ENCODE data around the gene CDIPT.

DNA sequence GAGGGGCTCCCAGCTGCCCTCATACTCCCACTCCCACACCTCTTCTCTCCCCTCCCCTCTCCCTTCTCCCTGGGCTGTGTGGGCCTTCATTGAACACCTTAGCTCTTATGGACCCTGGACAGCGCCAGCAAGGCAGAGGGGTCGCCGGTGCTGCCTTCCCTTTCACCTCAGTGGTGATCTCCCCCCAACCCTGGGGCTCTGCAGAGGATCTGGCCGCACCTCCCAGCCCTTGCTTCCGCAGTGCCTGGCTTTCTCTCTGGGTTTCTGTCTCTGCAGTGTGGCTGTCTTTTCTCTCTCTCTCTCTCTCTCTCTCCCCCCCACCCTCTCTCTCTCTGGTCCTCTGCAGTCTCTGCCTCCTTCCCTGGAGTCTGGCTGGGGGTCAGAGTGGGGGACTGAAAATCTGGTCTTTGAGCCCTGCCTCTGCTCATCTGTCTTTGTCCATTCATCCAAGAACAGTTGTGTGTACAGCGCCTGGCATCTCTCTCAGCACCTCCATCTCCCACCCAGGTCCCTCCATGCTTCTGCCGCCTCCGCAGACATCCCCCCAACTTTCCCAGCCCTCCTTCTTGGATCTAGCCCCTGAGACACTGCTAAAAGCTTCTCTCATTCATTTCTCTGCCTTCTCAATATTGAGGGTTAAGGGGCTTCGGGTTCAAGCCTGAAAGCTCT is 35.2 kb upstream of the CDIPT start:
- TF ChIP-seq, protein P1, sequence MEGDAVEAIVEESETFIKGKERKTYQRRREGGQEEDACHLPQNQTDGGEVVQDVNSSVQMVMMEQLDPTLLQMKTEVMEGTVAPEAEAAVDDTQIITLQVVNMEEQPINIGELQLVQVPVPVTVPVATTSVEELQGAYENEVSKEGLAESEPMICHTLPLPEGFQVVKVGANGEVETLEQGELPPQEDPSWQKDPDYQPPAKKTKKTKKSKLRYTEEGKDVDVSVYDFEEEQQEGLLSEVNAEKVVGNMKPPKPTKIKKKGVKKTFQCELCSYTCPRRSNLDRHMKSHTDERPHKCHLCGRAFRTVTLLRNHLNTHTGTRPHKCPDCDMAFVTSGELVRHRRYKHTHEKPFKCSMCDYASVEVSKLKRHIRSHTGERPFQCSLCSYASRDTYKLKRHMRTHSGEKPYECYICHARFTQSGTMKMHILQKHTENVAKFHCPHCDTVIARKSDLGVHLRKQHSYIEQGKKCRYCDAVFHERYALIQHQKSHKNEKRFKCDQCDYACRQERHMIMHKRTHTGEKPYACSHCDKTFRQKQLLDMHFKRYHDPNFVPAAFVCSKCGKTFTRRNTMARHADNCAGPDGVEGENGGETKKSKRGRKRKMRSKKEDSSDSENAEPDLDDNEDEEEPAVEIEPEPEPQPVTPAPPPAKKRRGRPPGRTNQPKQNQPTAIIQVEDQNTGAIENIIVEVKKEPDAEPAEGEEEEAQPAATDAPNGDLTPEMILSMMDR (conservative IDR thresholded peaks at IDR 0.05; ENCODE audit: low read length) = no peak
- no peak for TF ChIP-seq EZH2phosphoT487 (IDR thresholded peaks at IDR 0.05; ENCODE audit: borderline replicate concordance)
